Measurements from ENCODE around the gene PDE4D. TPM values are rescaled to one million over a fixed set of nuclear protein-coding genes. Genes with fewer than 3 reads are reported as not detected.
"Not testable (repeated sequence)": the region's sequence is repeated elsewhere in the genome, so short reads cannot be mapped to it uniquely, and the experiment has no call there.

Gene PDE4D
- total RNA-seq, 1 donor from 2014 or later: 81.0 TPM

- intact Hi-C loops (cut with micrococcal nuclease): no loop called here
Measured at GRCh38 chr5:59445741-59446140, 447.8 kb downstream of the PDE4D start.

DNA sequence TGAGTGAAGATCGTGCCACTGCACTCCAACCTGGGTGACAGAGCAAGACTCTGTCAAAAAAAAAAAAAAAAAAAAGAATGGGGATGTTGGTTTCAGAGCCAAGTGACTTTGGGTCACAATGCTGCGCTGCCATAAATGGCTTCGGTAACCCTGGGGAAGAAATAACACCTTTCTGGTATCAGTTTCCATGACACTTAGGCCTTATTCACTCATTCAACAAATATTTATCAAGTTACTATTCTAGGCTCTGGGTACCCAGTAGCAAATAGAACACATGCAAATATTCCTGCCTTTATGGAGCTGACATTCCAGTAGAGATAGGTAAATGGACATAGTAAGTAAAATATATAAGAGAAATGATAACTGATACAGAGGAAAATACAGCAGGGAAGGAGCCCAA is 454.2 kb downstream of the PDE4D start:
- intact Hi-C loops (cut with micrococcal nuclease): no loop called here

DNA sequence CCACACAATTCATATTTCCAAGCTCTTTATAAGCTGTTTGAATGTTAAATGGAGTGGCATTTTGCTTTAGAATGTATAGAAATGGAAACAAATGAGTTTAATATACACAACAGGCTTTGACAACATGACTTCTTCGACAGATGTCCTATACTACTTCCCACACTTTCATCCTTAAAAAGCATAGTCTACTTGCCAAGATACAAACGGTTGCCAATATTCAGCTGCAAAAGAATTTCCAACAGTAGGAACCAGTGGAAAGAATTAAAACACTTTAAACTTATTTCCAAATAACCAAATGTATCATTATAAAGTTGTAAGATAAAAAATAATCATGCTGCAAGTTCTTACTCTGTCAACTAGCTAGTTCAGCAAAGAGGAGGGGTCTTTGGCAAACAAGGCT is 456.4 kb downstream of the PDE4D start:
- intact Hi-C loops (cut with micrococcal nuclease): no loop called here

DNA sequence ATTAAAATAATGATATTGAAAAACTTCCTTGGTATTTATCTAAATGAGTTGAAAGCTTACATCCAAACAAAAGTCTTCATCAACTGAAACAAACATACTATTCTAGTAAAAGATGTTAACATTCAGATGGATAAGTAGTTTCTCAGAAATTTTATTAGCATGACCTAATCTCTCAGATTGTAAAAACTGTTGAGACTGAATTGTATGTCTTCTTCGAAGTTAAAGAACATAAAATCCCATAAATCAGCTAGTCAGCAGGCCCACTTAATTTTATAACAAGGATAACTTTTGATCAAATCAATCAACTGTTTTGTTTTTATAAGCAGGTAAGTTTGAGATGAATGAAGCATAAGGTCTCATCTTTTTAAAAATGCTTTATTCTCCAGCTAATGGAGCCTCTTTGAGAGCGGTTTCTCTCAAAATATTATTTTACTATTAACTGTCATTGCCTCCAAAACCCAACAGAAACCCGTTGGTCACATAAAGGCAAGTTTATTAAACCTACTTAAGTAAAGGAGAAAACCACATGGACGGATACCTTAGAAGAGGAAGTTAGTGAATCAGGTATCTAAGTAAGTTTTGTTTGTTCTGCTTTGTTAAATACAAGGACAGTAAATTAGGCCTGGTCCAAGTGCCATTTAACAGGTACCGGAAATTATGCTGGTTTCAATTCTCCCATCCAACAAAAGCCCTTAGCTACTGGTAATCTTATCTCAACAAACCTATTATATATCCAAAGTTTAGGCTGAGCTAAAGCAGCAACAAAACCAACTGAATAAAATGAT is 457.0 kb downstream of the PDE4D start:
- intact Hi-C loops (cut with micrococcal nuclease): no loop called here

GRCh38 chr5:59433174-59433573 is 460.4 kb downstream of the PDE4D start:
- intact Hi-C loops (cut with micrococcal nuclease): no loop called here

DNA sequence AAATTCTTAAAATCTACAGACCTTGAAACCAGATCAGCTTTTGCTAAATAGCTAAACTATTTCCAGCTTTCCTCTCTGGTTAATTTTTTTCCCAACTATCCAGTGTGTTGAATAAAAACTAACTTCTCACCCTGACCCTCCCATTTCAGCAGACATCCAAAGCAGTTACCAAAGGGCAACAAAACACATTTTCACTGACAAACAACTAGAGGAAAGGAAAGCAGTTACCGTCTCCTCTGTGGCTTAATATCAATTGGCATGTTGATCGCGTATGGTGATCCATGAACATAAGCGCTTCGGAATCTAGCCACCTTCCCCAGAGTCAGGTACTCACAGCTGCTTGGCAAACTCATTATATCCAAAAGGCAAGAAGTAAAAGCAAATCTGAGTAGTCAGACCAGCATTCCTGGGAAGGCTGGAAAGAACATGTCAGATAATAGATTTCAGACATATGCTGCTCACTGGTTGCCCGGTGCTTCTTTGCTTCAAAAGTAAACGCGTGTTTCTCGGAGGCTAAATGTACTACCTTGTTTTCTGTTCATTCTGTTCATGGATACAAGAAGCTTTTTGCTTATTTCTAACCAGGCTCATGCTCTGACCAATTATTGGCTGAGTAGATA is 463.4 kb downstream of the PDE4D start:
- intact Hi-C loops (cut with micrococcal nuclease): no loop called here

DNA sequence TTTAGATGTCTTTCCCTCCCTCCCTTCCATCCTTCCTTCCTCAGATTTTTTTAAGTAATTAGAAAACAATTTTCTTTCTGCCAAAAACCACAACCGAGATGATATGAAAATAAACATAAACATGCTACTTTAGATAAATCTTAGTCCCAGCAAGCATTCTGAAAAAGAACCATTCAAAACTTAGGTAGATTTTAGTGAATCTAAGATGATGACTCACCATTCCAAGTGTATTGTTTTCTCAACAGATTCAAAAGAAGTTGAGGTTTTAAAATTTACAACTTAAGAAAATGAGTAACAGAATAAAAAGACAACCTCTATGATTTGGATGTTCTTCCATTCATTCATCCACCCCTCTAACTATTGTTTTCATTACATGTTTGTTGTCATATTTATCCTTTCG is 465.1 kb downstream of the PDE4D start:
- intact Hi-C loops (cut with micrococcal nuclease): no loop called here

- intact Hi-C loops (cut with micrococcal nuclease): no loop called here
Measured at GRCh38 chr5:59424515-59424914, 469.0 kb downstream of the PDE4D start.

DNA sequence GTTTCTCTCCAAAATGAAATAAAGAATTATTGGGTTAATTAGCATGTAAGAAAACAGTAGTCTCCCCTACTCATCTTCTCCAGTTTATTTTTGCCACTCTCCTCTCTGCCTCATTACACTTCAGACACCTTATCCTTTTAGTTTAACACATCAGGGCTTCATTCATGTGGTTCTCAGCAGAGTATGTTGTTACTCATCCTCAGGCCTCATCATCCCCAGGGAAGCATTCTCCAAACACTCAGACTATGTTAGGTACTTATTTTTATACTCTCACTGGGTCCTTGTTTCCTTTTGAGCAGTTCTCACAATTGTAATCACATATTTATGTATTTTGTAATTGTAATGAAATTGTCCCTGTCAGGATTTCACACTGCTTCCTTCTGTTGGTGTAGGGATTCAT is 470.5 kb downstream of the PDE4D start:
- intact Hi-C loops (cut with micrococcal nuclease): no loop called here

- intact Hi-C loops (cut with micrococcal nuclease): no loop called here
Measured at GRCh38 chr5:59421986-59422941, 471.3 kb downstream of the PDE4D start.

- intact Hi-C loops (cut with micrococcal nuclease): no loop called here
Measured at GRCh38 chr5:59420596-59420995, 472.9 kb downstream of the PDE4D start.

DNA sequence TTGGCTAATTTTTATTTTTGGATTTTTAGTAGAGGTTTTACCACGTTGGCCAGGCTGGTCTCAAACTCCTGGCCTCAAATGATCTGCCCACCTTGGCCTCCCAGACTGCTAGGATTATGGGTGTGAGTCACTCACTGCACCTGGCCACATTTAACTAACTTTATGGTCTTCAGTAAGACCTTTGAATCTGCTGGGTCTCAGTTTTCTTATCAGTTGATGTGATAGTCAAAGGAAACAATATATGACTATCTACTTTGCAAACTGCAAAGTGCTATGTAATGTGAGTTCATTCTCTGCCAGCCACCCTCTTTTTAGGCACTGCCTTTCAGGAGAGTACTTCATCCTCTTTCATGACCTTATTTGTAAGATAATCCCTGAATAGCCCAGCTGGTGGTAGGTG is 474.7 kb downstream of the PDE4D start:
- intact Hi-C loops (cut with micrococcal nuclease): no loop called here

DNA sequence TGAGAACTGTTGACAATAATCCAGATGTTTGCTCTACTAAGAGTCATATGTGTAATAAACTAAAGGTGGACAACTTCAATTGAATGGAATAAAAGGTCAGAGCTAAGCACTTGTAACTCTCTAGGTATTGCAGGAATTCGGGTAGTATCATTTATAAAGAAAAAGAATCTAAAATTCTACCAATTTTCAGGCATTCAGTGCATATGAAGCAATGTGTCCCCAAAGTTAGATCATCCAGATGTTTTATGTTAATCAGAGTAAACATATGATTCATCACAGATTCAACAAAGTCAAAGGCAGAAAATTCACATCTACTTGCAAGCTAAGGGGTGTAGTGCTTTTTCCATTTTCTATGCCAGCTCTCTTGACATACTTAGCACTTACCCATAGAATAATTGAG is 477.1 kb downstream of the PDE4D start:
- intact Hi-C loops (cut with micrococcal nuclease): no loop called here

DNA sequence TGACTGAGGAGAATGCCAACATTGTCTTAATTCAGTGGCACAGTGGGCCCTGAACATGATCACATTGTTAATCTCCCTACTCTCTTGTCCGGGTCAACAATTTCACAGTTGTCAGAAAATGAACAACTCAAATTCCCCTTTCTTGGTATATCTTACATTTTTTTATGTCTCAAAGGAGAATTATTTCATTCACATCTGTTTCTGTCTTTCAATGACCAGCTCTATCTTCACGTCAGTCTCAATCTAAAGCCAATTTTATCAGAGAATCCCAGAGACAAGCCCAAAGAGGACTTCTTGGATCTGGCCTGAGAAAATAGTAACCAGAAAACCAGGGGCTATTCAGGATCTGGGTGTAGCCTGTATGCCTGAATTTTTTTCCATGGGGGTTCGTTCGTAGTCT is 477.5 kb downstream of the PDE4D start:
- intact Hi-C loops (cut with micrococcal nuclease): no loop called here

DNA sequence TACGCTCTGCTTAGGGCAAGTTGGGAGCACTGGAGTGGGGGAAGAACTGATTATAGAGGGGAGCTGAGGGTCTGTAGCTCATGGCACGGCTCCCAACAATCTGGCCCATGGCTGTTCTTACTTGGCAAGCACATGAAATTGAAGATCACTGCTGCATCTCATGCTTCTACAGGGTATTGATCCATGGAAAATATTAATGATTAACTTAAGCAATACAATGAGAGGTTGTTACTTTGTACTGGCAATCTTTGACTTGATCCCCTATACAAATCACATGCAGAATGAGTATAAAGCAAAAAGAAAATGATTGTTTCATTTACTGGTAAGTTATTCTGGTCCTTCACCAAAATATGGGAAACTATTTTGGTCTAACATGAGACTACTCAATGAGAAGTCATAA is 481.1 kb downstream of the PDE4D start:
- intact Hi-C loops (cut with micrococcal nuclease): no loop called here

DNA sequence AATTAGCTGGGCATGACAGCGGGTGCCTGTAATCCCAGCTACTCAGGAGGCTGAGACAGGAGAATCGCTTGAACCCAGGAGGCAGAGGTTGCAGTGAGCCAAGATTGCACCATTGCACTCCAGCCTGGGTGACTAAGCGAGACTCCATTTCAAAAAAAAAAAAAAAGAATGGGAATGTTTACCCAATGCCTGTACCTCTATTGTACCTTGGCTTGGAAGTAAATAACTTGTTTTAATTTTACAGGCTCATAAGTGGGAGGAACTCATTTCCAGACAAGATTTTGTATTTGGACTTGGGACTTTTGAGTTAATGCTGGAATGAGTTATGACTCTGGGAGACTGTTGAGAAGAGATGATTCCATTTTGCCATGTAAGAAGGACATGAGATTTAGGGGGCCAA is 484.5 kb downstream of the PDE4D start:
- intact Hi-C loops (cut with micrococcal nuclease): not testable (repeated sequence)

DNA sequence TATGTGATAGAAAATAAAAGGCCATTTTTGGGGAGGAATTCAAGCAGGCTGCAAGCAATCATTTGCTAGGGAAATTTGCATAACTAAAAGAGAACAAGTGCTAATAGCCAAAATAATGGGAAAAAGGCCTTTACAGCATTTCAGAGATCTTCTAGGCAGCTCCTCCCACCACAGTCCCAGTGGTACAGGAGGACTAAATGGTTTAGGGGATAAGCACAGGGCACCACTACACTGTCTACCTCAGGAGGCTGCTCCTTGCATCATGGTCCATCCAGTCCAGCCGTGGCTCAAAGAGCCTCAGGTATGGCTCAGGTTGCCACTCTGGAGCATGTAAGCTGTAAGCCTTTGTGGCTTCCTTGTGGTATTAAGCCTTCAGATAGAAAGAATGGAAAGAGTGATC is 485.6 kb downstream of the PDE4D start:
- intact Hi-C loops (cut with micrococcal nuclease): no loop called here

- intact Hi-C loops (cut with micrococcal nuclease): no loop called here
Measured at GRCh38 chr5:59401637-59402036, 491.9 kb downstream of the PDE4D start.

GRCh38 chr5:59394956-59395355 is 498.6 kb downstream of the PDE4D start:
- intact Hi-C loops (cut with micrococcal nuclease): not testable (repeated sequence)

- intact Hi-C loops (cut with micrococcal nuclease): no loop called here
Measured at GRCh38 chr5:59393585-59394420, 499.7 kb downstream of the PDE4D start.

- intact Hi-C loops (cut with micrococcal nuclease): loop anchor here (2.0 kb wide), 1 partner anchor 105 kb away; no protein-coding TSS in a partner anchor
Measured at GRCh38 chr5:59391576-59391975, 501.9 kb downstream of the PDE4D start.
